GM12873 (cell line): ENCODE measurements around the gene HASPIN.

Experiments used
- CTCF ChIP-seq: IDR thresholded peaks from 2 replicates; pipeline ENCODE4 v1.5.1; 2012; ENCODE audit warnings: low read depth, mild to moderate bottlenecking, moderate library complexity, low read length, control low read depth; ENCODE audit not compliant: insufficient read depth; ENCODE audit errors: missing control alignments

Gene HASPIN

GRCh38 chr17:3754066-3754457 lies 30.4 kb downstream of the HASPIN start:
- TF ChIP-seq CTCF: no peak

GRCh38 chr17:3754458-3755334 lies 31.0 kb downstream of the HASPIN start:
- no peak for TF ChIP-seq CTCF

- no peak for TF ChIP-seq CTCF
Observed at GRCh38 chr17:3755335-3756030, 31.8 kb downstream of the HASPIN start.

GRCh38 chr17:3759597-3760216 lies 36.0 kb downstream of the HASPIN start:
- TF ChIP-seq CTCF: no peak

GRCh38 chr17:3761036-3761917 lies 37.6 kb downstream of the HASPIN start:
- no peak for TF ChIP-seq CTCF

- TF ChIP-seq CTCF: no peak
Observed at GRCh38 chr17:3761918-3762380, 38.2 kb downstream of the HASPIN start.
